ENCODE results near the gene PARD3B. TPM values are rescaled to one million over a fixed set of nuclear protein-coding genes. Genes with fewer than 3 reads are reported as not detected.

Gene PARD3B
- total RNA-seq, 1 experiment from 2014 or later: 7.6 TPM

DNA sequence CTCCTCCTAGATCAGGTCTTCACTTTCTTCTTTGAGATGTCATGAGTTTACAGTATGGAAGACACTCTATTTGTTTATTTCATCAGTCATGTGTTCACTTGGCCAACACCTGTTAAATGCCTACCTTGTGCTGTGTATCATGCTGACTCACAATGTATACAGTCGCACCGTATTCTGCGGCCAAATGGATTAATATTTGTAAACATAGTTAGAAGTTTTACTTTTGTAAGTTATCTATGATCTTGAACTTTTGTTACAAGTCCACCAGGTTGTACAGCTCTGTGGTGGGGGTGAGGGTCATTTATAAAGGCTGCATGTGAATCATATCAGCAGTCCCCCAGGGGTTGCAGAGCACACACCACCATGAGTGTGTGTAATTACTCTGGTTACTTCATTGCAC is 728.4 kb downstream of the PARD3B start:
- no peak overlapping the region for H3K4me3 ChIP-seq (ENCODE audit: low read depth, low read length, poor library complexity, severe bottlenecking)

DNA sequence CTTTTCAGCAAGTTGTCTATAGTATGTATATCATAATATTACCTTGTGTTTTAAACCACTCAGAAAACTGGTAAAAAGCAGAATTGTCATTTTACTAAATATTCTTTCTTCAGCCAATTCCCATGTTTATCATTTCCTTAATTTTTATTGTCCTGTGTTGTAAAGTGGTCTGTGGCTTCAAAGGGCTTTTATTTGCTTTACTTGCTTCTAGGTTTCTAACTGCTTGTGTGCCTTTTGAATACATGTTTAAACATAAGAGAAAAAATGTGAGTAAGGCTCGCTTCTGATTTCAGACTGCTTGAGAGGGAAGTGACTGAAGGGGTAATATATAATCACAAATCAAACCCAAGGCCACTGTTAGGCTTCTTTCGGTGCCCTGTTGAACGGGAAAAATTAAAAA is 729.5 kb downstream of the PARD3B start:
- no peak overlapping the region for H3K27ac ChIP-seq (ENCODE audit: low read depth, low read length, poor library complexity, severe bottlenecking)
- no peaks in the 10 kb centered on the region for H3K27me3 ChIP-seq (replicated peaks; ENCODE audit: insufficient read depth, low read depth, low read length, poor library complexity)
- DNase-seq (ENCODE audit: low spot score): no peak
- H3K4me1 ChIP-seq (ENCODE audit: insufficient read depth, low read length, poor library complexity, severe bottlenecking): peaks cover 4% of the 10 kb centered on the region
- intact Hi-C loops (cut with micrococcal nuclease; ENCODE audit: unreplicated experiment): no loop called here
- TF ChIP-seq, protein P1, sequence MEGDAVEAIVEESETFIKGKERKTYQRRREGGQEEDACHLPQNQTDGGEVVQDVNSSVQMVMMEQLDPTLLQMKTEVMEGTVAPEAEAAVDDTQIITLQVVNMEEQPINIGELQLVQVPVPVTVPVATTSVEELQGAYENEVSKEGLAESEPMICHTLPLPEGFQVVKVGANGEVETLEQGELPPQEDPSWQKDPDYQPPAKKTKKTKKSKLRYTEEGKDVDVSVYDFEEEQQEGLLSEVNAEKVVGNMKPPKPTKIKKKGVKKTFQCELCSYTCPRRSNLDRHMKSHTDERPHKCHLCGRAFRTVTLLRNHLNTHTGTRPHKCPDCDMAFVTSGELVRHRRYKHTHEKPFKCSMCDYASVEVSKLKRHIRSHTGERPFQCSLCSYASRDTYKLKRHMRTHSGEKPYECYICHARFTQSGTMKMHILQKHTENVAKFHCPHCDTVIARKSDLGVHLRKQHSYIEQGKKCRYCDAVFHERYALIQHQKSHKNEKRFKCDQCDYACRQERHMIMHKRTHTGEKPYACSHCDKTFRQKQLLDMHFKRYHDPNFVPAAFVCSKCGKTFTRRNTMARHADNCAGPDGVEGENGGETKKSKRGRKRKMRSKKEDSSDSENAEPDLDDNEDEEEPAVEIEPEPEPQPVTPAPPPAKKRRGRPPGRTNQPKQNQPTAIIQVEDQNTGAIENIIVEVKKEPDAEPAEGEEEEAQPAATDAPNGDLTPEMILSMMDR (conservative IDR thresholded peaks at IDR 0.05; ENCODE audit: low read depth, low read length): no peak
- TF ChIP-seq EZH2 (IDR thresholded peaks at IDR 0.05; ENCODE audit: borderline replicate concordance, low read depth, low read length, poor library complexity, severe bottlenecking): no peak
- ChIA-PET CTCF (no interaction called here), POLR2A (ENCODE audit: low non-redundant PET) (no interaction called here)
- H3K9me3 ChIP-seq (ENCODE audit: low read depth, low read length, poor library complexity, severe bottlenecking): no peaks in the 10 kb centered on the region
- H3K4me3 ChIP-seq (ENCODE audit: low read depth, low read length, poor library complexity, severe bottlenecking): no peak overlapping the region
- no TSS peak for BruUV-seq (replicated peaks)
- H3K36me3 ChIP-seq (ENCODE audit: insufficient read depth, low read length, poor library complexity, severe bottlenecking): no peaks in the 10 kb centered on the region

More for the DNA sequence above, 728.4 kb downstream of the PARD3B start:
- no peak for DNase-seq (ENCODE audit: low spot score)
- no peak for TF ChIP-seq EZH2 (IDR thresholded peaks at IDR 0.05; ENCODE audit: borderline replicate concordance, low read depth, low read length, poor library complexity, severe bottlenecking)
- TF ChIP-seq, protein P1 (conservative IDR thresholded peaks at IDR 0.05; ENCODE audit: low read depth, low read length): no peak
- intact Hi-C loops (cut with micrococcal nuclease; ENCODE audit: unreplicated experiment): no loop called here
- Histone ChIP-seq H3K36me3 (ENCODE audit: insufficient read depth, low read length, poor library complexity, severe bottlenecking) (no peaks in the 10 kb centered on the region), H3K27ac (ENCODE audit: low read depth, low read length, poor library complexity, severe bottlenecking) (no peak overlapping the region), H3K9me3 (ENCODE audit: low read depth, low read length, poor library complexity, severe bottlenecking) (no peaks in the 10 kb centered on the region), H3K4me1 (ENCODE audit: insufficient read depth, low read length, poor library complexity, severe bottlenecking) (peaks cover 4% of the 10 kb centered on the region), H3K27me3 (replicated peaks; ENCODE audit: insufficient read depth, low read depth, low read length, poor library complexity) (no peaks in the 10 kb centered on the region)
- no TSS peak for BruUV-seq (replicated peaks)
- POLR2A ChIA-PET (ENCODE audit: low non-redundant PET): no interaction called here
- CTCF ChIA-PET: no interaction called here

DNA sequence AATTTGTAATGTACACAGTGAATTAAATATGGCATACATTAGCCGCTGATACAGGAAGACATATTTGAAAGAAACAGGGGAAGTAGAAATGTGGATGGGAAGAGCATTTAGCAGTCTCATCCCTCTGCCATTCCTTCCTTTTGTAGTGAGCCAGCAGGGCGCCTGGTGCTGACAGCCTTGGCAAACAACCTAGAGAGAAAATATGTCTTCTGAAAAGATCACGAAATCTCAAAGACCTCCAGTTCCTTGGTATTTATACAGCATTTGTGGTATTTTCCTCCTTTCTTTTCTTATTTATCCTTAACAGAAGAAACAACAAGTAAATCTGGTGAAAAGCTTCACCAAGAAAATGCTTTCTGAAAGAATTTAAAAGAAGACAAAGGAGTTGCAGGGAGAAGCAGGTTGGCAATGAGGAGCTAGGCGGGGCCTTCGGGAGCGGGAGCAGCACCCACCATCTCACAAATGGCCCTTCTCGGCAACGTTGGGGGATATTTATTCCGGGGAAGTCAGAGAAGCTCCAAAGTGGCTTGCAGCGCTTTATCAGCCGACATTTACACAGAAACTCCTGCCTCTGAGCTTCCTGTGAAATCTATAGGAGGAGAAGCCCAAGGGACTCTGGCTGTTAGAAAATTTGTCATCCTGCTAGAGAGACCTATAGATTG is 731.0 kb downstream of the PARD3B start:
- H3K4me3 ChIP-seq (ENCODE audit: low read depth, low read length, poor library complexity, severe bottlenecking): no peak overlapping the region
- POLR2A ChIA-PET (ENCODE audit: low non-redundant PET): no interaction called here

More for the DNA sequence above, 731.0 kb downstream of the PARD3B start:
- Histone ChIP-seq H3K27me3 (replicated peaks; ENCODE audit: insufficient read depth, low read depth, low read length, poor library complexity) (no peaks in the 10 kb centered on the region), H3K27ac (ENCODE audit: low read depth, low read length, poor library complexity, severe bottlenecking) (no peak overlapping the region), H3K36me3 (ENCODE audit: insufficient read depth, low read length, poor library complexity, severe bottlenecking) (no peaks in the 10 kb centered on the region), H3K9me3 (ENCODE audit: low read depth, low read length, poor library complexity, severe bottlenecking) (no peaks in the 10 kb centered on the region), H3K4me1 (ENCODE audit: insufficient read depth, low read length, poor library complexity, severe bottlenecking) (peaks cover 4% of the 10 kb centered on the region)
- CTCF ChIA-PET: interaction anchor here (0.6 kb wide), 1 partner anchor 90 kb away, joined by 7 read pairs; no protein-coding TSS in a partner anchor
- no TSS peak for BruUV-seq (replicated peaks)
- intact Hi-C loops (cut with micrococcal nuclease; ENCODE audit: unreplicated experiment): no loop called here
- peak; percentile 47 for DNase-seq (ENCODE audit: low spot score)
- TF ChIP-seq EZH2 (IDR thresholded peaks at IDR 0.05; ENCODE audit: borderline replicate concordance, low read depth, low read length, poor library complexity, severe bottlenecking): no peak
- TF ChIP-seq, protein P1 (conservative IDR thresholded peaks at IDR 0.05; ENCODE audit: low read depth, low read length): no peak

Data from A673 (cell line).